ENCODE measurements around the gene PKP4. TPM values are rescaled to one million over a fixed set of nuclear protein-coding genes. Genes with fewer than 3 reads are reported as not detected.
A peak's percentile ranks its signal among the peaks of the same experiment; 100 is the strongest.

Gene PKP4
- total and polyA plus RNA-seq, 12 donors, result 17.9 to 59.0 (median 45.2) TPM

DNA sequence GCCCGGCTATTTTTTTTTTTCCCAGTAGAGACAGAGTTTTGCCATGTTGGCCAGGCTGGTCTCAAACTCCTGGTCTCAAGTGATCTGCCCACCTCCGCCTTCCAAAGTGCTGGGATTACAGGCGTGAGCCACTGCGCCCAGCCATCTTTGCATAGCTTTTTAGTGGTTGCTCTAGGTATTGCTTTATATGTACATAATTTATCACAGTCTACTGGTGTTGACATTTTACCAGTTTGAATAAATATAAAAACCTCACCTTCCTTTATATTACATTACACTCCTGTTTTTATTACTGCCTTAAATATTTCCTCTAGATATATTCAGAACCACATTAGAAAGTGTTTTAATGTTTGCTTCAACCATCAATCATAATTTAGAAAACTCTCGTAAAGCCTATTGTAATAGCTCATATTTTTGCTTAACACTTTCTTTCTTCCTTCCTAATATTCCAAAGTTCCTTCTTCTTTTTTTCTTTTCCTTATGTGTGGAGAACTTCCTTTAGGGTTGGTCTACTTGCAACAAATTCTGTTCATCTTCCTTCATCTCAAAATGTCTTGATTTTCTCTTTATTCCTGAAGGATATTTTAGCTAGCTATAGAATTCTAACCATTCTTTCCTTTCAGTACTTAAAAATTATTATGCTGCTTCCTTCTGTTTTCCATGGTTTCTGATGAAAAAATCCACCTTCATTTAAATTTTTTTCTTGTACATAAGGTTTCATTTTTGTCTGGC lies 256.2 kb downstream of the PKP4 start:
- H3K36me3 ChIP-seq, result no peaks in the 10 kb centered on the region
- intact Hi-C loops (cut with DNase I), result no loop called here

DNA sequence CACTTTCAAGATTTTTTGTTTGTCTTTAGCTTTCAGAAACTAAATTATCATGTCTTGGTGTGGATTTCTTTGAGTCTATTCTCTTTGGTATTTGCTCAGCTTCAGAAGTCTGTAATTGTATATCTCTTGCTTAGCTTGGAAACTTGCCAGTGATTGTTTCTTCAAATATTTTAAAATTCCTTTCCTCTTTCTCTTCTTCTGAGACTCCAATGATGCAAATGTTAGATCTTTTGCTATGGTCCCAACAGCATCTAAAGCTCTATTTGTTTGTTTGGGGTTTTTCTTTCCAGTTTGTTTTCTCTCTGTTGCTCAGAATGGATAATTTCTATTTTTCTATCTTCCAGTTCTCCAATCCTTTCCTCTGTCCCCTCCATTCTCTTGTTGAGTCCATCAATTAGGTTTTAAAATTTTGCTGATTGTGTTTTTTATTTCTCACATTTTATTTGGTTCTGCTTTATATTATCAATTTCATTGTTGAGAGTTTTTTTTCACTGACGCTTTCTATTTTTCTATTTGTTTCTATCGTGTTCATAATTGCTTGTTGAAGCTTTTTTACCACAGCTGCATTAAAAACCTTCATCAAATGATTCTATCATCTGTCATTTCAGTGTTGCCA lies 256.9 kb downstream of the PKP4 start:
- peaks cover 0 to 20% (median 0%) of the 10 kb centered on the region in 11 donors for H3K9me3 ChIP-seq
- no peaks in the 10 kb centered on the region for H3K36me3 ChIP-seq
- no peak overlapping the region for H3K4me3 ChIP-seq
- no peaks in the 10 kb centered on the region for H3K27me3 ChIP-seq
- ATAC-seq (no peak), DNase-seq (no peak)
- peaks cover 0 to 41% (median 32%) of the 10 kb centered on the region in 9 donors for H3K4me1 ChIP-seq
- intact Hi-C loops (cut with DNase I), result no loop called here
- H3K27ac ChIP-seq, result no peak overlapping the region
- TF ChIP-seq, protein P1, sequence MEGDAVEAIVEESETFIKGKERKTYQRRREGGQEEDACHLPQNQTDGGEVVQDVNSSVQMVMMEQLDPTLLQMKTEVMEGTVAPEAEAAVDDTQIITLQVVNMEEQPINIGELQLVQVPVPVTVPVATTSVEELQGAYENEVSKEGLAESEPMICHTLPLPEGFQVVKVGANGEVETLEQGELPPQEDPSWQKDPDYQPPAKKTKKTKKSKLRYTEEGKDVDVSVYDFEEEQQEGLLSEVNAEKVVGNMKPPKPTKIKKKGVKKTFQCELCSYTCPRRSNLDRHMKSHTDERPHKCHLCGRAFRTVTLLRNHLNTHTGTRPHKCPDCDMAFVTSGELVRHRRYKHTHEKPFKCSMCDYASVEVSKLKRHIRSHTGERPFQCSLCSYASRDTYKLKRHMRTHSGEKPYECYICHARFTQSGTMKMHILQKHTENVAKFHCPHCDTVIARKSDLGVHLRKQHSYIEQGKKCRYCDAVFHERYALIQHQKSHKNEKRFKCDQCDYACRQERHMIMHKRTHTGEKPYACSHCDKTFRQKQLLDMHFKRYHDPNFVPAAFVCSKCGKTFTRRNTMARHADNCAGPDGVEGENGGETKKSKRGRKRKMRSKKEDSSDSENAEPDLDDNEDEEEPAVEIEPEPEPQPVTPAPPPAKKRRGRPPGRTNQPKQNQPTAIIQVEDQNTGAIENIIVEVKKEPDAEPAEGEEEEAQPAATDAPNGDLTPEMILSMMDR (IDR thresholded peaks at IDR 0.05), result no peak
- WGBS, 2 donors, result 95 to 99% methylated on average over 2 of the region's 2 CpGs

More for the DNA sequence above, 256.2 kb downstream of the PKP4 start:
- DNase-seq, result no peak
- WGBS, 2 donors, result 96 to 98% methylated on average over 5 of the region's 5 CpGs
- Histone ChIP-seq H3K4me1 (peaks cover 0 to 35% (median 26%) of the 10 kb centered on the region in 9 donors), H3K9me3 (peaks cover 0 to 20% (median 0%) of the 10 kb centered on the region in 11 donors), H3K27me3 (no peaks in the 10 kb centered on the region), H3K4me3 (no peak overlapping the region), H3K27ac (no peak overlapping the region)
- no peak for ATAC-seq
- TF ChIP-seq, protein P1 (IDR thresholded peaks at IDR 0.05), result no peak

DNA sequence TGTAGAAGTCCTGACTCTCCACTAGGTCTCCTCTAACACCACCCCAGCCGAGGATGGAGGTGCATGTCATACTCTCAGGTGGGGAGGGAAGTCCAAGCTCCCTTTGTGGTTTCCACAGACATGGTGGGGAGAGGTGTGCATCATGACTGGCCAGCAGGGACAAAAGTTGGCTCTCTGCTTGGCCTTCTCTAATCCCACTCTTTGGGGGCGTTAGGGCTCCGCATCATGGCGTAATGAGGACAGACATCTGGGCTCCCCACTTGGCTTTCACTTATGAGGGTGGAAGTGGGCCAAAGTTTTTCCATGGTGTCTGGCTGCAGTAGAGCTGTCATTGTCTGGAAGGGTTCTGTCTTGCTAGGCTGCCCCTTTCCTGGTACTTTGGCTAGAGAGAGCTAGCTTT lies 257.7 kb downstream of the PKP4 start:
- H3K36me3 ChIP-seq, result no peaks in the 10 kb centered on the region
- H3K27ac ChIP-seq, result peak overlapping the region in 4 of 10 donors; percentile 73 to 94 (median 88)
- no peak for DNase-seq
- TF ChIP-seq, protein P1 (IDR thresholded peaks at IDR 0.05), result no peak
- no peak overlapping the region for H3K4me3 ChIP-seq
- H3K27me3 ChIP-seq, result no peaks in the 10 kb centered on the region
- H3K4me1 ChIP-seq, result peaks cover 0 to 49% (median 34%) of the 10 kb centered on the region in 9 donors
- H3K9me3 ChIP-seq, result peaks cover 0 to 20% (median 0%) of the 10 kb centered on the region in 11 donors
- intact Hi-C loops (cut with DNase I), result no loop called here
- 74 to 84% methylated on average over 4 of the region's 4 CpGs for WGBS, 2 donors
- ATAC-seq, result no peak

DNA sequence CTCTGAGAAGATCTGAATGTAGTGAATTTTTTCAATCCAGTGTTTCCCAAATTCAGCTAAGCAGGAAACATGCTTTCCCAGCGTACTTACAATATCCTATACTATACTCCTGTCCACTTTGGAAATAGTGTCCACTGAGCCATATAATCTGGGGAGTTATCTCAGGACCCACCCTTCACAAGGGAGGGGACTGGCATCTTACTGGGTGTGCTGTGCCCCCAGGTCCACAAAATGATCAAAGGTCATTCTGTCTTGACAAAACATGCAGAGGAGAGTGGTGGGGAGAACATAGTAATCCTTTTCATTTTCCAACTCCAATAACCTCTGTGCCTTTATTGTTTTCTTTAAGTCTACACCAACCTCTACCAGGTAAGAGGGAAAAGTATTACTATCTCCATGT lies 258.6 kb downstream of the PKP4 start:
- H3K4me3 ChIP-seq, result no peak overlapping the region
- peaks cover 0 to 20% (median 0%) of the 10 kb centered on the region in 11 donors for H3K9me3 ChIP-seq
- H3K27me3 ChIP-seq, result no peaks in the 10 kb centered on the region
- TF ChIP-seq, protein P1 (IDR thresholded peaks at IDR 0.05), result no peak
- H3K4me1 ChIP-seq, result peaks cover 0 to 49% (median 34%) of the 10 kb centered on the region in 9 donors
- DNase-seq (no peak), ATAC-seq (no peak)
- WGBS, 2 donors, result 77 to 92% methylated on average over 1 of the region's 1 CpG
- peak overlapping the region in 9 of 10 donors; percentile 43 to 94 (median 81) for H3K27ac ChIP-seq
- H3K36me3 ChIP-seq, result no peaks in the 10 kb centered on the region
- intact Hi-C loops (cut with DNase I), result loop anchor here in 2 of 10 donors (5.0 kb wide), 1 partner anchor 48 kb away; no protein-coding TSS in a partner anchor

All from heart right ventricle (tissue), 16 donors.